NCI-H2081 (cell line): ENCODE results near the gene BCAS1.
"Not testable (repeated sequence)": the region's sequence is repeated elsewhere in the genome, so short reads cannot be mapped to it uniquely, and the experiment has no call there.

Experiments
- DNase-seq, 2 experiments: peaks; one replicate each; lab custom pipeline; 2025; lab: John Stamatoyannopoulos, UW

BCAS1 gene

GRCh38 chr20:54019585-54019984, 50.8 kb downstream of the BCAS1 start:
- no peak for DNase-seq

- no peak for DNase-seq
These were observed 51.3 kb downstream of the BCAS1 start for GRCh38 chr20:54019127-54019526.

DNA sequence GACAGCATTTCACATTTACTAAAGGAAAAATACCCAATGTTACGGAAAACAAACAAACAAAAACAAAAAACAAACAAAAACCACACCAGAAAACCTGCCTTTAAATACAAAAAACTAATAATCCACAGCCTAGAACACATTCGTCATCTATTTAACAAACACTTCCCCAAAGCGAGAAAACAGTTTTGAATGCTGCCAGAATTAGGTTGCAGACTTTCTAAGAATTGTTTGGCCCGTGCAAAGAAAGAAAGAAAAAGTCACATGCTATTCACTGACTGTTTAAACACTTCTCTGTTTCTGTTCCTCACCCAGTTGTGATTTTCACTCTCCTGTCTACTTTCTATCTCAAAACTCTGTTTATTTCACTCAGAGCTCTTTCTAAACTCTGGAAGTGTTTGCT, 52.5 kb downstream of the BCAS1 start:
- DNase-seq: no peak

GRCh38 chr20:54015496-54015895, 54.9 kb downstream of the BCAS1 start:
- DNase-seq: no peak

- no peak for DNase-seq
These were observed 56.0 kb downstream of the BCAS1 start for GRCh38 chr20:54014293-54014926.

GRCh38 chr20:54013471-54013870, 56.9 kb downstream of the BCAS1 start:
- DNase-seq: no peak

DNA sequence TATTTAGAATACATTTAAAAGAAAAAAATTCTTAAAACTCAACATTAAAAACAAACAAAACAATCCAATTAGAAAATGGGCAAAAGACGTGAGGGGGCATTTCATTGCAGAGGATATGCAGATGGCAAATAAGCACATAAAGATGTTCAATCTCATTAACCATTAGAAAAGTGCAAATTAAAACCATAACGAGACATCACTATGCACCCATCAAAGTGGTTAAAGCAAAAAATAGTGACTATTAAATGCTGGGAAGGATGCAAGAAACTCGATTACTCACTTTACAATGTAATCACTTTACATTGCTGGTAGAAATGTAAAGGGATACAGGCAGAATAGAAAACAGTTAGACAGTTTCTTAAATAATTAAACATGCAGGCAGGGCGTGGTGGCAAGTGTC, 59.0 kb downstream of the BCAS1 start:
- DNase-seq: no peak

DNA sequence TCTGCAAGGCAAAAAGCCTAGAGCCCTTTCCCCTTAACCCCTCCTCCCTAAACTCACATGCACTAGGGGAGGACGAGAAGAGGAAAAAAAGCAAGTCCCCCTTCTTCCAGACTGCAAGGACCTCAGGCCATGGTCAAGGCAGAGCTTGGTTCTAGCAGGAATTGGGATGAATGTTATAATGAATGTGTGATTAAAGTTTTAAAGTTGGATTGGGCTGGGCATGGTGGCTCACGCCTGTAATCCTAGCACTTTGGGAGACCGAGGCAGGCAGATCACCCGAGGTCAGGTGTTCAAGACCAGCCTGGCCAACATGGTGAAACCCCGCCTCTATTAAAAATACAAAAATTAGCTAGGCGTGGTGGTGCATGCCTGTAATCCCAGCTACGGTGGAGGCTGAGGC, 64.2 kb downstream of the BCAS1 start:
- not testable (repeated sequence) for DNase-seq

GRCh38 chr20:54005524-54005923, 64.9 kb downstream of the BCAS1 start:
- no peak for DNase-seq

DNA sequence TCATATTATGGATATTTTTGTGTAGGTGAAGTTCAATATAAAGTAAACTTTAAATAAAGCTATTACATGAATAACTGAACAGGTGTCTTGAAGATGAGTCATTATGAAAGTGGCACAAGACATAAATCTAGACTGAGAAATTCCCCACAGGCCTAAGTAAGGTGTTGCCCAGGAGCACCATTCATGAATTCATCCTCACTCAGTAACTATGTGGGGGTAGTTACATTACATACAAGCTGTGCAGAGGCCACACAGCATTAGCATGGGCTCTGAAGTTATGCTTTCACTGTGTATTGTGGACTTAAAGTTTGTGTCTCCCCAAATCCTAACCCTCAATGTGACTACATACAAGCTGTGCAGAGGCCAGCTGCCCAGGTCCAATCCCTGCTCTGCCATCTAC, 65.9 kb downstream of the BCAS1 start:
- DNase-seq: no peak

DNA sequence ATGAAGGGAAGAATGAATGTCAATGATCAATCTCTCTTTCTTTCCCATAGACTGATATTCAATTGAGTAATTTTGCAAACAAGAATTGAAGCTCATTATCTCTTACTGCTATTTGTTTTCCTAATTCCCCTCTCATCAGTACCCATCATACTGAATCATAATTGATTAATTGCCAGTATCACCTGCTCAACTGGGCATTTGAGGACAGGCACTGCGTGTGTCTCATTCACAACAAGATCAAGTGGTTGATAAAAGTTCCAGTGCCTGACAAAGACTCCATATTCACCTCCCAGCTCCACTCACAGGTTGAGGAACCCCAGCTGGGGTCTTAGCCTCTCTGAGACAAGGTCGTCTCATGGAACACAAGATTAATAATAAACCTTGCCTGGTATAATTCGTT, 67.7 kb downstream of the BCAS1 start:
- no peak for DNase-seq

DNA sequence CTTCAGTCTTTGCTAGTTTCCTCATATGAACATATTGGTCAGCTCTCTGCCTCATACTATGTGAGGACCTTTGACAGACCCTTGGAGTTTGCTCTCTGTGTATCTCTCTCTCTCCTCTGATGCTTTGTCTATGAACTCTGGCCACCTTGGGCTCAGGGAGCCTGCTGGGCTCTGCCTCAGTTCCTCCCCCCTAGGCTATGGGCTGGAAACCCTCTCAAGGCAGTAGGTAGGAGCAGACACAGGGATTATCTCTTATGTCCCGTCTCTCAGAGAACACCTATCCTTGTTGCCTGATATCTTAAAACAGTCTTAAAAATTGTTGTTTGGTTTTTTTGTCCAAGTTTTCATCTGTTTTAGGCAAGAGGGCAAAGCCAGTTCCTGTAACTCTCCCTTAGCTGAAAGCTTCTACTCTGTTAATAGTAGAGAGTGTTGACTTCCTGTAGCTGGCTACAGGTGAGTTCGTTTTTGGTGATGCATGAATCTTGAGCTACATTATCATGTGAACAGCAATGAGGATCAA, 68.3 kb downstream of the BCAS1 start:
- DNase-seq: no peak

DNA sequence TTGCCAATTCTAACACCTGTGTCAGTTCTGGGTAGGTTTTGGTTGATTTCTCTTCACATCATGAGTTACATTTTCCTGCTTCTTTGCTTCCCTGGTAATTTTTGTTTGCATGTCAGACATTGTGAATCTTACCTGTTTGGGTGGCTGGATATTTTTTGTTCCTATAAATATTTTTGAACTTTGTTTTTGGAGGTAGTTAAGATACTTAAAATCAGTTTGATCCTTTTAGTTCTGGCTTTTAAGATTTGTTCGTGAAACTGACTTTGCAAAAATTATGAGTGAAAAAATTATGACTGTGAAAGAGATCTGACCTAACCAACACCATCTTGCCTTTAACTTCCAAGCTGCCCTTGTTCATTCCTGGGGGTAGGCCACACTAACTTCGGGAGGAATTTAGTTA, 69.5 kb downstream of the BCAS1 start:
- no peak for DNase-seq

DNA sequence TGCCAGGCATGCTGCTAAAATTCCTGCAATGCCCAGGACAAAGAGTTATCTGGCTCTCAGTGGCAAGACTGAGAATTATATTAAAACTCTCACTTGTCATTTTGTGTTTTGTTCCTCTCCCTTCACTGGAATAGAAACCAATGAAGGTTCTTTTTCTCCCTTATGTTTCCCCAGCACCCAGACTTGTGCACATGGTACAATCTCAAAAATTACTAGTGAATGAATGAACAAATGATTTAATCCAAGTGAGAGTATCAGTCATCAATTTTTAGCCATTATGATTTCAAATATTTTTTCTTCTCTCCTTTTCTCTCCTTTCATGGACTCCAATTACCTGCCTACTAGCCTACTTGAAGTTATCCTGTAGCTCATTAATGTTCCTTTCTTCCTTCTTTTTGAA, 70.1 kb downstream of the BCAS1 start:
- DNase-seq: no peak

- no peak for DNase-seq
These were observed 71.3 kb downstream of the BCAS1 start for GRCh38 chr20:53999077-53999476.

DNA sequence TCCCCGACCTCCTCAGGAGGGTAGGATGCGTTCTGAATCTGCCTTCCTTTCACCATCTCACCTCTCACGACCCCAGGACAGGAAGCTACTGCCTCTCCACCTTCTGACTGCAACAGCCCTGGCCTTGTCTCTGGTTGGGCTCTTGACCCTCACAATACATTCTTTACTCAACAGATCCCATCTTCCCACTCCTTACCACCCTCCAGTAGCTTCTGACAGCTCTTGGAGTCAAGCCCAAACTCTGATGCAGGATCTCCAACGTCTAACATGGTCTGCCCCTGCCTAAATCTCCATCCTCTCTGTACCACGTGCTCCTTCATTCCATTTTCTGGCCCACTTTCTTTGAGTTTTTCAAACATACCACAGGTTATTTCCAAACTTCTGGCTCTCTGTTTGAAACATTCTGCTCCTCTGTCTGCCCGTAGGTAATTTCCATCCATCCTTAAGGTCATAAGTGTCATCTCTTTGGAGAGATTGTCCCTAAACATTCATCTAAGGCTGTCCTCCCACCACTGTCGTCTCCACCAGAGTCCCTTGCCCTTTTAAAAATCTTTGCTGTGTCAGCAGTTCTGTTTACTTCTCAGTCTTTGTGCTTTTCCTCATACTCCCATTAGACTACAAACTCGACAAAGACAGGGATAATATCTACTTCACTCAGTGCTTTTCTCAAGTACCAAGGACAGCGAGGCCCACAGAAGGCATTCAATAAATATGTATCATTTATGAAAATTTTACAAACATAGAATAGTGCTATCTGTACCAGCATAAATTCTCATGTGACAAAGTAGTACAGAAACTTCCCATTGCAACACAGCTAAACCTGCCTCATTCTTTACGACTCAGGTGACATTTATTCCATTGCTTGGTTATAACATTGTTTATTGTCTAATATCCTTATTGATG, 73.6 kb downstream of the BCAS1 start:
- no peak for DNase-seq

DNA sequence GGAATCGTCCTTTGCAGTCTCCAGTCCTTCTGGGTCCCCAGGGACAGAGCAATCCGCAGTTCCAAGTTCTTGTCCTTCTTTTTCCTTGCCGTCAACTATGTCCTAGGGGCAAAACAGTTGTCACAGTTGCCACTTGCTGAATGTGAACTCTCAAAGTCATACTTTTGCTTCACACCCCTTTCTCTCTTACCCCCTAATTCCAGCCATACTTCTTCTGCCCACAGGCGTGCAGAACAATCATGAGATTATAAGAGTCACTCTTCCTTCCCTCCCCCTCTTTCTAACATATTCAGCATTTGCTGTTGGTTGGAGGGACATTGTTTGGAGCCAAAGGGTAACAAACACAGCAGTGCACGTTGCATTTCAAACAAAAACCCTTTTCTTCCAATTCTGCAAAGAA, 74.4 kb downstream of the BCAS1 start:
- no peak for DNase-seq

- DNase-seq: no peak
These were observed 76.3 kb downstream of the BCAS1 start for GRCh38 chr20:53994088-53994487.

- no peak for DNase-seq
These were observed 77.1 kb downstream of the BCAS1 start for GRCh38 chr20:53993310-53993709.

- DNase-seq: no peak
These were observed 79.5 kb downstream of the BCAS1 start for GRCh38 chr20:53990768-53991450.

DNA sequence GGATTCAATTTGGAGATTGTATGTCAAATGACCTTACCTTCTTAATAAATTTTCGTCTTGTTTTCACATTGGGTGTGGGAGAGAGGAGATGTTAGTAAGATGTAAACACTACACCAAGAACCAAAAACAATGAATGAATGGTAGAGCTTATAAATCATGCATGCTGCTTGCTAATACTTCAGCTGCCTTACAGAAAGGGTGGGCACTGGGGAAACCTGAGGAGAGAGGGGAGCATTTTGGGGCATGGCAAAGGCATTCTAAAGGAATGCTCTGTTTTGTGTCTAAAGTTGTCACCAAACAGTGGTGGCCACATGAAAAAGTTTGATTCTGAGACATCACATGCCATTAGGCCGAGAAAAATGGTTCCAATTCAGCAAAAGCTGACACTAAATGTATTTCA, 80.4 kb downstream of the BCAS1 start:
- no peak for DNase-seq

DNA sequence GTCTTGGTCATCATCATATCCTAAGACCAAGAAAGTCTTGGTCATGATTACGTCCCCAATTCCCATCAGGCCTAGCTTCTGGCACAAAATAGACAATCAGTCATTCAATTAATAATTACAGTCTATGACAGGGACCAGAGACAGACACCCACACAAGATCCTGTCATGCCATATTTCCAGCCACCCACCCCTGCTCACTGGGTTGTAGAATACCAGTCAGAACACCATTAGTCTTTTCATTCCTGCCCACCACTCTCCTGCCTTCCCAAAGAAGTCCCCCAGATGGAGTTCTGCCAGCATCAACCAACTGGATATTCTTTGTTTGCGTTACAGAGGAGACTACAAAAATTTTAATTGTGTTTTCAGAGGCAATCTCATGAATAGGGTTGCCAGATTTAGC, 81.0 kb downstream of the BCAS1 start:
- DNase-seq: no peak
